ENCODE data around the gene PPP1R16B. TPM values are rescaled to one million over a fixed set of nuclear protein-coding genes. Genes with fewer than 3 reads are reported as not detected.

Gene PPP1R16B
- total RNA-seq, 1 experiment from 2014 or later = 0.02 TPM

GRCh38 chr20:38818113-38819065 lies 12.9 kb downstream of the PPP1R16B start:
- no peak for DNase-seq (ENCODE audit: extremely low read depth, low read depth)

- DNase-seq (ENCODE audit: extremely low read depth, low read depth) = no peak
Observed at GRCh38 chr20:38825571-38825900, 20.0 kb downstream of the PPP1R16B start.

GRCh38 chr20:38825901-38826625 lies 20.6 kb downstream of the PPP1R16B start:
- DNase-seq (ENCODE audit: extremely low read depth, low read depth) = peak; percentile 20

GRCh38 chr20:38827770-38828281 lies 22.3 kb downstream of the PPP1R16B start:
- no peak for DNase-seq (ENCODE audit: extremely low read depth, low read depth)

GRCh38 chr20:38828514-38829295 lies 23.2 kb downstream of the PPP1R16B start:
- DNase-seq (ENCODE audit: extremely low read depth, low read depth) = no peak

GRCh38 chr20:38829296-38829875 lies 23.9 kb downstream of the PPP1R16B start:
- DNase-seq (ENCODE audit: extremely low read depth, low read depth) = no peak

DNA sequence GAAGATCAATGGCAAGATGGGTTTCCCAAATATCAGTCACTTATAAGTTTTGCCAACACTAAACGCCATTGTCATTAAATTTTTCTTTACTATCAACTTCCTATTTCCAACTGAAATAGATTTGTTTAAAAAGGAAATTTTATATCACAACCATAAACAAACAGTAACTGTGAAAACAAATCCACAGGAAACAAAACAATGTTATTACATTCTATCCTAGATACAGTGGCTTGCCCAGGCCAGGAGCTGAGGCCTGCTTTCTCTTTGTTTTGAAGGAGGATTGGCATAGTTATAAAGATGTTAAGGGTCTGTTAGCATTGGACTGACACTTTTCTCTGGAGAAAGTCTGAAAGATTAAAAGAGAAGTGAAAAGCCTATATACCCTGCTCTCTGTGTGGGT lies 24.9 kb downstream of the PPP1R16B start:
- DNase-seq (ENCODE audit: extremely low read depth, low read depth) = no peak

DNA sequence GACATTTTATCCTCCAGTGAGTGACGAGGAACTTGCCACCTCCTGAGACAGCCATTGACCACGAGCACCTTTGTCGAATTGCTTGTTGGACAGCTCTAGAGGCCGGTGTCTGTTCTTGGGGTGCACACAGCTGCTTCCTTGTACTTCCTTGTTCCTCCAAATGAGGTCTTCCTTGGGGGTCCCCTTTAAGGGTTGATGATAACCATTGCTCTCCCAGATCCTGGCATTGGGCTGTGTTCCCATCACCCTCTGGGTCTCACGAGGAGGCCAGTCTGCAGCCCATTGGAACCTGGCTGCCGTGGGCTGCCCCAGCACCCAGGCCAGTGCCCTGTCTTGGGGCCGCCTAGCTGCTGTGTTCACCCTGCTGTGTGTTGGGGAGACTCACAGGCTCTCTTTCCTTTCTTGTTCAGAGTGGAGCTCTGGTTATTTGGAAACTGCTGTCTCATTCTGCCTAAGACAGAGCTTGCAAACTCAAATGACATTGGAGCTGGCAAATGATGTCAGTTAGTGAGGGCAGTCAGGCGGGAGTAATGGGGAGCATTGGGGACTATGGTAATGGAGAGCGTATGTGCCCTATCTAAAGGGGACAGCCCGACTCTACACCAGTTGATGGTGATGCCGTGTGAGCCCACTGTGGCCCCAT lies 25.7 kb downstream of the PPP1R16B start:
- no peak for DNase-seq (ENCODE audit: extremely low read depth, low read depth)

DNA sequence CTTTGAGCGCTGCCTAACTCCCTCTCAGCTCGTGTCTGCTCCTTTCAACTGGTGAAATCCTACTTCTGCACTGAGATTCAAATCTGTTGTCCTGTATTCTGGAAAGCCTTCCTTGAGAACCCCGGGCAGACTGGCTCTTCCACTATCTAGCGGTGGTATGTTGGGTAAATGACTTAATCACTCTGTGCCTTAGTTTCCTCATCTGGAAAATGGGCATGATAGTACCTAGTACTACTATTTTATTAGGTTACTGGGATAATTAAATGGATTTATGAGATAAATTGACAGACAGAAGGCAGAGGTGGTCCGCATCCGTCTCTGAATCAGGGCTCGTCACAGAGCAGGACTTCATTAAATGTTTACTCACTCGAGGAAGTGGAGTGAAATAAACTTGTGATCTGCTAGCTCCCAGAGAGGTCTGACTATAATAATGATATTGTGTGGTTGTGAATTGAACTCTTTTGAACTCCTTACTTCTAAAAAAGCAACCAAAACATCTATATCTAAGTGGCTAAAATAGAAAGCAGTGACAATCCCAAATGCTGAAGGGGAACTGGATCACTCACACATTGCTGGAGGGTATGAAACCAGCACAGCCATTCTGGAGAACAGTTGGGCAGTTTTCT lies 26.6 kb downstream of the PPP1R16B start:
- DNase-seq (ENCODE audit: extremely low read depth, low read depth) = no peak

DNA sequence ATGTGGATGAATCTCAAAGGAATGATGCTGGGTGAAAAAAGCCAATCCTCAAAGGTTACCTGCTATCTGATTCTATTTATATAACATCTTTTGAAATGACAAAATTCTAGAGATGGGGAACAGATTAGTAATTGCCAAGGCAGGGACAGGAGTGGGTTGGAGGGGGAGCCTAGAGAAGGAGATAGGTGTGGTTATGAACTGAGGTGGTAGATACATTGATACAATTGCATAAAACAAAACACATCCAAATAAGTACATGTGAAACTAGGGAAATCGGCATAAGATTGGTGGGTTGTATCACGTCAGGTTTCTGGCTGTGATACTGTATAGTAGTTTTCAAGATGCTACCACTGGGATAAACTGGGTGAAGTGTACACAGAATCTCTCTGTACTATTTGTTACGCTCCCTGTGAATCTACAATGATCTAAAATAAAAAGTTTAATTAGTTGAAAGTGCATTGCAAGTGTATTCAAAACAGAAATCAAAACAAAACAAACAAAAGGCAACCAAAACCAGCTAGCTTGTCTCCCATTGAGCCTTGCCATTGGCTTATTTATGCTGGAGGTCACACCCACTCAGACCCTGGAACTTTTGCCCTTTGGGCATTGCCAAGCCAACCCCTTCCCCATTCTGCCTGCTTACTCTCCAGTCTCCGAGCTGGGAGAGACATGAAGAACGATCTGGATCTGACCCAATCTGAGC lies 27.8 kb downstream of the PPP1R16B start:
- DNase-seq (ENCODE audit: extremely low read depth, low read depth) = no peak

GRCh38 chr20:38833857-38834164 lies 28.3 kb downstream of the PPP1R16B start:
- DNase-seq (ENCODE audit: extremely low read depth, low read depth) = no peak

DNA sequence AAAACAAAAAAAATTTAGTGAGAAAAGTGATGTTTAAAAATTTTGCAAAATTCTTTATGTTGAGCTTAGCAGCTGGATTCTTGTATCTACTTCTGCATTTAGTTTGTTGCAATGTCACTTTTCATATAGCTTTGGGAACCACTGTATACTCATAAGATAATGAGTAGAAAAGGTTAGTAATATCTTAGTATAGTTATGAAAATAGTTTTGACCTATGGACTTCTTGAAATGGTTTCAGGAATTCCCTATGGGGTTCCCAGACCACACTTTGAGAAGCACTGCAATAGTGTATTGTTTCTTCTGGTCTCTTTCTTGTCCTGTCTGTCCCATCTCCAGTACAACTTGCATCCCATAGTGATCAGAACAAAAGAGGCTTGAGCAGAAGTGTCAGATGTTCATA lies 29.4 kb downstream of the PPP1R16B start:
- no peak for DNase-seq (ENCODE audit: extremely low read depth, low read depth)

DNA sequence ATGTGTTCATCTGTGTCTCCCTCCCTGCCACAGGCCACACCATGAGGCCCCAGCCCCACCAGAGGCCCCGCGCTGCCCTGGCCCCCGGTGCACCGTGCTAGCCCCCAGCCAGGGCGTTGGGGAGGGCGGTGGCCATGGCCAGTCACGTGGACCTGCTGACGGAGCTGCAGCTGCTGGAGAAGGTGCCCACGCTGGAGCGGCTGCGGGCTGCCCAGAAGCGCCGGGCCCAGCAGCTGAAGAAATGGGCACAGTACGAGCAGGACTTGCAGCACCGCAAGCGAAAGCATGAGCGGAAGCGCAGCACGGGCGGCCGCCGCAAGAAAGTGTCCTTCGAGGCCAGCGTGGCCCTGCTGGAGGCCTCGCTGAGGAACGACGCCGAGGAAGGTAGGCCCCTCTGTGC lies 30.3 kb downstream of the PPP1R16B start:
- no peak for DNase-seq (ENCODE audit: extremely low read depth, low read depth)

- DNase-seq (ENCODE audit: extremely low read depth, low read depth) = no peak
Observed at GRCh38 chr20:38836991-38837390, 31.5 kb downstream of the PPP1R16B start.

DNA sequence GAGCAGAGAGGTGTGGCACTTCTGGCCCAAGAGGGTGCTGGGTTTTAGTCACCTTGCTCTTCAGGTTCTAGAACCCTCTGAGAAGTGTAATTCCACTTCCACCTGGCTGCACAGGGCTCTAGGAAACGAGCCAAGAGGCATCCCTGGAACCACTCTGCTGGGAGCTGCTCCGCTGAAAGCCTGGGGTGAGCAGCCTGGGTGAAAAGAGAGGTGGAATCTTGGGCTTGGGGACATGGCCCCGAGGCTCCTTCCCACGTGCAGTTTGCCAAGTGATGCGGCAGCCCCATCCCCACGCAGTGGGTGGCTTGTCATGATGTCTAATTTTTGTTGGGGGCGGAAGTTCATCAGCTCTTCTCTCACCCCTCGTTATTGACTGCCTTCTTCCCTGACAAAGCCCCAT lies 32.8 kb downstream of the PPP1R16B start:
- DNase-seq (ENCODE audit: extremely low read depth, low read depth) = no peak

DNA sequence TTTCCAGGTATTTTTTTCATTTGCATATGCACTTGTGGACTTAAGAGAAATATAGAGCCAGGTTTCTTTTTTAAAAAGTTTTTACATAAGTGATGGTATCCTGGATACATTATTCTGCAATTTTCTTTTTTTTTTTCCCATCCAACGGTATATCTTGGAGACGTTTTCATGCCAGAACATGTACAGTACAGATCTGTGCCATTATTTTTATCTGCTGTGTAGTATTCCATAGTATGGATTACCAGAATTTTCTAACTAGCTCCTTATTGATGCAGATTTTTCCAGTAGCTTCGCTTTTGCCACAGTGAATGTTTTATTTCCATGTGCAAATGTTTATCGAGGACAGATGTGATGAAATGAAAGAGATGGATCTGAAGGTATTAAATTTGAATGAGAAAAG lies 34.1 kb downstream of the PPP1R16B start:
- no peak for DNase-seq (ENCODE audit: extremely low read depth, low read depth)

DNA sequence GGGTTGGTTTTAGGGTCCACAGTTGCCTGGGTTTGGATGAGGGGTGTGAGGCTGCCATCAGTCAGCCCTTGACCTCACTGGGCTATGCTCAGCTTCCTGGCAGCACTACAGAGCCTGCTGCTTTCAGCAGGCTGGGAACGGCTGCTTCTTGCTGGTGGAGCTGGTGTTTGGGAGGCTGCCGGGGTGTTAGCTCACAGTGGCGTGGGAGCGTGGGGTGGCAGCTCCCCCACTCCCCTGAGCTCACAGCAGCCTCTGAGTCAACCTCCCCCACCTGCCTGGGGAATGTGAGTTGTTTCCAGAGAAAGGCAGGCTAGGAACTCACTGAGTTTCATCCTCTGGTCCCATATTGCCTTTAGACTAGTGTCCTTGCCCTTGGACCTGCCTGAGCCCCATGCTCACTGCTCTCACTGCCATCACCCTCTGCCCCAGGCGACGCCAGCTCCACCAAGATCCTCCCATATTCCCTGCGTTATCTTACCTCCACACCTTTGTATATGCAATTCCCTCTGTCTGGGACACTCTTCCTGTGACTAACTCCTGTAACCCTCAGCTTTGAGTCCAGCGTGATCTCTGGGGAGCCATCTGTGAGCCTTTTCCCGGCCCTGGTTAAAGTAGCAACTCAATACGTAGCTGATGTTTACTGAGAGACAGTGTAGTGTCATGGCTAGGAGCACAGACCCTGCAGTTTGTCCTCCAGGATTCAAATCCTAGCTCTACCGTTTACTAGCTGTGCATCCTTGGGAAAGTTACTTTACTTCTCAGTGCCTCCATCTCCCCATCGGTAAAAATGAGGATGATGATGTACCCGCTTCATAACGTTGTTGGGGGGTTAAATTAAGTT lies 34.8 kb downstream of the PPP1R16B start:
- DNase-seq (ENCODE audit: extremely low read depth, low read depth) = no peak

DNA sequence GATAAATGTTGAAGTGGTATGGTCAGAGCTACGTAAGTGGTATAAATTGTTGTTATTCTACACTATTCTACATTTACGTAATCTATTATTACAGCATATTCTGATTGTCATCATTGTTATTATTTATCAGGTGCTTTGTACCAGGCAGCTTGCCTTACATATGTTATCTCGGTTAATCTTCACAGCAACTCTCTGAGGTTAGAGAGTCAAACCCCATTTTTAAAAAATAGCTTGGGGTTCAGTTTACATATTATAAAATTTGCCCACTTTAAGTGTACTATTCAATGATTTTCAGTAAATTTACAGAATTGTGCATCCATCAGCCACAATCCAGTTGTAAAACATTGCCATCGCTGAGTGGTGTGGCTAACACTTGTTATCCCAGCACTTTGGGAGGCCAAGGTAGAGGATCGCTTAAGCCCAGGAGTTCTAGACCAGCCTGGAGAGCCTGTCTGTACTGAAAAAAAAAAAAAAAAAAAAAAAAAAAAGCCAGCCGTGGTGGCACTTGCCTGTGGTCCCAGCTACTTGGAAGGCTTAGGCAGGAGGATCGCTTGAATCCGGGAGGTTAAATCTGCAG lies 35.5 kb downstream of the PPP1R16B start:
- DNase-seq (ENCODE audit: extremely low read depth, low read depth) = no peak
